Vagina (tissue), 2 donors: ENCODE data around the gene EPHA7. TPM values are rescaled to one million over a fixed set of nuclear protein-coding genes. Genes with fewer than 3 reads are reported as not detected.

Experiments used
- DNase-seq, 2 donors: peaks; one replicate each; pipeline ENCODE4 v3.0.0-alpha.2; 2017; ENCODE audit errors: extremely low spot score in 2 of 2
- H3K27ac ChIP-seq: fragments of 200-600 bp; sonication (generic); one replicate; pipeline ENCODE4 v1.5.1; 2019
- H3K27me3 ChIP-seq: fragments of 200-600 bp; sonication (generic); one replicate; pipeline ENCODE4 v1.5.1; 2019
- H3K36me3 ChIP-seq, 2 donors: fragments of 200-600 bp; sonication (generic); one replicate each; pipeline ENCODE4 v1.5.1; 2017 to 2019
- H3K4me1 ChIP-seq: fragments of 200-600 bp; sonication (generic); one replicate; pipeline ENCODE4 v1.5.1; 2019
- H3K4me3 ChIP-seq, 2 donors: fragments of 200-600 bp; sonication (generic); 1 replicate in 1 of 2; 2 replicates in 1 of 2; pipeline ENCODE4 v1.5.1; 2016 to 2019
- H3K9me3 ChIP-seq: fragments of 200-600 bp; sonication (generic); one replicate; pipeline ENCODE4 v1.5.1; 2019
- CTCF ChIP-seq, 3 experiments: fragments of 450-650 bp in 2 of 3; fragments of 200-600 bp in 1 of 3; sonication (generic) in 1 of 3; IDR thresholded peaks; one replicate each; pipeline ENCODE4 v1.5.1; 2017 to 2019; ENCODE audit warnings: antibody characterized with exemption in 3 of 3, mild to moderate bottlenecking in 2 of 3, moderate library complexity in 2 of 3
- POLR2A ChIP-seq, 2 donors: fragments of 450-650 bp; IDR thresholded peaks; one replicate each; pipeline ENCODE4 v1.6.1; 2017; ENCODE audit warnings: antibody characterized with exemption in 2 of 2, mild to moderate bottlenecking in 2 of 2, moderate library complexity in 2 of 2
- POLR2AphosphoS5 ChIP-seq, 2 donors: sonication (generic); formaldehyde crosslinking; IDR thresholded peaks; one replicate each; pipeline ENCODE4 v1.9.0; 2017; ENCODE audit warnings: antibody characterized with exemption in 2 of 2, mild to moderate bottlenecking in 2 of 2, low read depth in 1 of 2; ENCODE audit not compliant: insufficient read depth in 1 of 2
- intact Hi-C: fragments of 100-400 bp; cut with DNase I; formaldehyde crosslinking; loops from one replicate; pipeline ENCODE4 v1.15.1; 2023
- total RNA-seq: library from RNA; depleted of rRNA; stranded (reverse); fragments of >200 nt; gene quantifications from one replicate; pipeline ENCODE4 v1.2.3, GENCODE V29; 2016

EPHA7 gene
- total RNA-seq, 1 donor from 2014 or later: 2.7 TPM

- Histone ChIP-seq H3K4me3 (no peak overlapping the region), H3K27me3 (no peaks in the 10 kb centered on the region), H3K27ac (no peak overlapping the region), H3K4me1 (no peaks in the 10 kb centered on the region), H3K36me3 (no peaks in the 10 kb centered on the region), H3K9me3 (no peaks in the 10 kb centered on the region)
- TF ChIP-seq CTCF (IDR thresholded peaks at IDR 0.05): no peak
- no peak for TF ChIP-seq POLR2AphosphoS5 (IDR thresholded peaks at IDR 0.05; ENCODE audit: insufficient read depth in 1 of 2, low read depth in 1 of 2)
- TF ChIP-seq POLR2A (IDR thresholded peaks at IDR 0.05): no peak
- no peak for DNase-seq
- intact Hi-C loops: no loop called here
These were observed 147.1 kb downstream of the EPHA7 start for GRCh38 chr6:93272211-93272610.

- H3K27me3 ChIP-seq: no peaks in the 10 kb centered on the region
- H3K4me1 ChIP-seq: no peaks in the 10 kb centered on the region
- no peaks in the 10 kb centered on the region for H3K9me3 ChIP-seq
- H3K27ac ChIP-seq: no peak overlapping the region
- DNase-seq: no peak
- no peak for TF ChIP-seq CTCF (IDR thresholded peaks at IDR 0.05)
- TF ChIP-seq POLR2AphosphoS5 (IDR thresholded peaks at IDR 0.05; ENCODE audit: insufficient read depth in 1 of 2, low read depth in 1 of 2): no peak
- no peak for TF ChIP-seq POLR2A (IDR thresholded peaks at IDR 0.05)
- H3K36me3 ChIP-seq: no peaks in the 10 kb centered on the region
- intact Hi-C loops: no loop called here
- no peak overlapping the region for H3K4me3 ChIP-seq
These were observed 153.1 kb downstream of the EPHA7 start for GRCh38 chr6:93266116-93266817.

GRCh38 chr6:93260881-93261280 is 158.5 kb downstream of the EPHA7 start:
- TF ChIP-seq POLR2A (IDR thresholded peaks at IDR 0.05): no peak
- no peak for TF ChIP-seq POLR2AphosphoS5 (IDR thresholded peaks at IDR 0.05; ENCODE audit: insufficient read depth in 1 of 2, low read depth in 1 of 2)
- no peak for TF ChIP-seq CTCF (IDR thresholded peaks at IDR 0.05)

GRCh38 chr6:93259332-93259731 is 160.0 kb downstream of the EPHA7 start:
- H3K4me3 ChIP-seq: no peak overlapping the region
- no peak for DNase-seq
- no peak overlapping the region for H3K27ac ChIP-seq
- no peaks in the 10 kb centered on the region for H3K4me1 ChIP-seq
- H3K36me3 ChIP-seq: no peaks in the 10 kb centered on the region
- no peaks in the 10 kb centered on the region for H3K27me3 ChIP-seq
- intact Hi-C loops: no loop called here
- TF ChIP-seq CTCF (IDR thresholded peaks at IDR 0.05) (no peak), POLR2AphosphoS5 (IDR thresholded peaks at IDR 0.05; ENCODE audit: insufficient read depth in 1 of 2, low read depth in 1 of 2) (no peak), POLR2A (IDR thresholded peaks at IDR 0.05) (no peak)
- no peaks in the 10 kb centered on the region for H3K9me3 ChIP-seq

More at GRCh38 chr6:93260881-93261280, 158.5 kb downstream of the EPHA7 start:
- intact Hi-C loops: no loop called here
- no peaks in the 10 kb centered on the region for H3K4me1 ChIP-seq
- no peak overlapping the region for H3K4me3 ChIP-seq
- no peak overlapping the region for H3K27ac ChIP-seq
- no peak for DNase-seq
- H3K36me3 ChIP-seq: no peaks in the 10 kb centered on the region
- H3K9me3 ChIP-seq: no peaks in the 10 kb centered on the region
- H3K27me3 ChIP-seq: no peaks in the 10 kb centered on the region

GRCh38 chr6:93252930-93253329 is 166.4 kb downstream of the EPHA7 start:
- intact Hi-C loops: no loop called here
- Histone ChIP-seq H3K4me1 (no peaks in the 10 kb centered on the region), H3K36me3 (no peaks in the 10 kb centered on the region), H3K27me3 (no peaks in the 10 kb centered on the region), H3K27ac (no peak overlapping the region), H3K9me3 (no peaks in the 10 kb centered on the region), H3K4me3 (no peak overlapping the region)
- TF ChIP-seq CTCF (IDR thresholded peaks at IDR 0.05) (no peak), POLR2A (IDR thresholded peaks at IDR 0.05) (no peak), POLR2AphosphoS5 (IDR thresholded peaks at IDR 0.05; ENCODE audit: insufficient read depth in 1 of 2, low read depth in 1 of 2) (no peak)
- DNase-seq: no peak
